ENCODE data around the gene ATP1A4. TPM values are rescaled to one million over a fixed set of nuclear protein-coding genes. Genes with fewer than 3 reads are reported as not detected.

ATP1A4 gene
- total RNA-seq, 2 experiments from 2014 or later: not detected

DNA sequence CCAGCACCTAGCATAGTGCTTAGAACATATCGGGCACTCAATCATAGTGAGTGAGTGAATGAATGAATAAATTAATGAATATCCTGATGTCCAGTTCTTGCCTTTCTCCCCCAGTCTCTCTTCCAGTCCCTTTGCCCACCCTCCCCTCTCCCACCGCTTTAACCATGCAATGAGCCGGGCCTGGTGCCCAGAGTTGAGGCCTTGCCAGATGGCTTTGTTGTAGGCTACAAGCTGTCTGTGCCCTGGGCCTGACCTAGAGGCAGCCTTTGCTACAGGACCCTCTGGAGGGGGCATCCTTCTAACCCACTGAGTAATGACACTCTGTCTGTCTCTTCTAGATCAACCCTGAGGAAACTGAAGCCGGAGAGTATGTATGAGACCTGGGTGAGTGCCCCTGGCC lies 45.8 kb downstream of the ATP1A4 start:
- Histone ChIP-seq H4K20me1 (ENCODE audit: insufficient read depth, low read length) (no peaks in the 10 kb centered on the region), H3K4me3 (ENCODE audit: low read depth, low read length, poor library complexity, severe bottlenecking) (no peak overlapping the region), H3K9me2 (ENCODE audit: insufficient read depth, low read length) (no peaks in the 10 kb centered on the region), H3K4me2 (ENCODE audit: low read length) (no peak overlapping the region), H2AFZ (ENCODE audit: low read length) (no peak overlapping the region), H3K9me3 (ENCODE audit: low read length) (no peaks in the 10 kb centered on the region), H3K4me1 (ENCODE audit: insufficient read depth, low read length, poor library complexity, severe bottlenecking) (peaks cover 12% of the 10 kb centered on the region), H3K27ac (ENCODE audit: low read depth, low read length, poor library complexity, severe bottlenecking) (no peak overlapping the region), H3K79me2 (ENCODE audit: insufficient read depth, low read depth, low read length) (no peaks in the 10 kb centered on the region), H3K36me3 (ENCODE audit: insufficient read depth, low read length) (no peaks in the 10 kb centered on the region)
- intact Hi-C loops (cut with micrococcal nuclease; ENCODE audit: unreplicated experiment): no loop called here
- ChIA-PET CTCF (ENCODE audit: unreplicated experiment) (no interaction called here), POLR2A (no interaction called here)
- no peak for DNase-seq (ENCODE audit: low spot score)
- BruUV-seq (replicated peaks): no TSS peak
- TF ChIP-seq, protein P1, sequence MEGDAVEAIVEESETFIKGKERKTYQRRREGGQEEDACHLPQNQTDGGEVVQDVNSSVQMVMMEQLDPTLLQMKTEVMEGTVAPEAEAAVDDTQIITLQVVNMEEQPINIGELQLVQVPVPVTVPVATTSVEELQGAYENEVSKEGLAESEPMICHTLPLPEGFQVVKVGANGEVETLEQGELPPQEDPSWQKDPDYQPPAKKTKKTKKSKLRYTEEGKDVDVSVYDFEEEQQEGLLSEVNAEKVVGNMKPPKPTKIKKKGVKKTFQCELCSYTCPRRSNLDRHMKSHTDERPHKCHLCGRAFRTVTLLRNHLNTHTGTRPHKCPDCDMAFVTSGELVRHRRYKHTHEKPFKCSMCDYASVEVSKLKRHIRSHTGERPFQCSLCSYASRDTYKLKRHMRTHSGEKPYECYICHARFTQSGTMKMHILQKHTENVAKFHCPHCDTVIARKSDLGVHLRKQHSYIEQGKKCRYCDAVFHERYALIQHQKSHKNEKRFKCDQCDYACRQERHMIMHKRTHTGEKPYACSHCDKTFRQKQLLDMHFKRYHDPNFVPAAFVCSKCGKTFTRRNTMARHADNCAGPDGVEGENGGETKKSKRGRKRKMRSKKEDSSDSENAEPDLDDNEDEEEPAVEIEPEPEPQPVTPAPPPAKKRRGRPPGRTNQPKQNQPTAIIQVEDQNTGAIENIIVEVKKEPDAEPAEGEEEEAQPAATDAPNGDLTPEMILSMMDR (conservative IDR thresholded peaks at IDR 0.05; ENCODE audit: low read length): no peak
- no peak for TF ChIP-seq EZH2phosphoT487 (IDR thresholded peaks at IDR 0.05; ENCODE audit: borderline replicate concordance, low read depth, low read length)

- POLR2A ChIA-PET: interaction anchor here (0.7 kb wide), 1 partner anchor 97 kb away, joined by 3 read pairs; no protein-coding TSS in a partner anchor
- BruUV-seq (replicated peaks): no TSS peak
- H3K9me2 ChIP-seq (ENCODE audit: insufficient read depth, low read length): no peaks in the 10 kb centered on the region
- no peak overlapping the region for H3K4me3 ChIP-seq (ENCODE audit: low read depth, low read length, poor library complexity, severe bottlenecking)
- CTCF ChIA-PET (ENCODE audit: unreplicated experiment): interaction anchor here (1.0 to 1.4 kb wide), 2 partner anchors 8 to 57 kb away, joined by 3 to 8 read pairs; no protein-coding TSS in a partner anchor
- no peak overlapping the region for H3K27ac ChIP-seq (ENCODE audit: low read depth, low read length, poor library complexity, severe bottlenecking)
- H3K9me3 ChIP-seq (ENCODE audit: low read length): no peaks in the 10 kb centered on the region
- peaks cover 24% of the 10 kb centered on the region for H3K4me1 ChIP-seq (ENCODE audit: insufficient read depth, low read length, poor library complexity, severe bottlenecking)
- no peak overlapping the region for H3K4me2 ChIP-seq (ENCODE audit: low read length)
- no peaks in the 10 kb centered on the region for H3K36me3 ChIP-seq (ENCODE audit: insufficient read depth, low read length)
- TF ChIP-seq, protein P1 (conservative IDR thresholded peaks at IDR 0.05; ENCODE audit: low read length): no peak
- TF ChIP-seq EZH2phosphoT487 (IDR thresholded peaks at IDR 0.05; ENCODE audit: borderline replicate concordance, low read depth, low read length): no peak
- H2AFZ ChIP-seq (ENCODE audit: low read length): no peak overlapping the region
- H3K79me2 ChIP-seq (ENCODE audit: insufficient read depth, low read depth, low read length): 0 out of 2 replicates have a peak, but pooled peaks cover under 1% of the 10 kb centered on the region
- DNase-seq (ENCODE audit: low spot score): no peak
- intact Hi-C loops (cut with micrococcal nuclease; ENCODE audit: unreplicated experiment): loop anchor here (5.0 kb wide), 1 partner anchor 407 kb away; no protein-coding TSS in a partner anchor
- H4K20me1 ChIP-seq (ENCODE audit: insufficient read depth, low read length): no peaks in the 10 kb centered on the region
Observed at GRCh38 chr1:160200786-160201185, 49.4 kb downstream of the ATP1A4 start.

- DNase-seq (ENCODE audit: low spot score): peak; percentile 73
- BruUV-seq (replicated peaks): no TSS peak
- no peaks in the 10 kb centered on the region for H3K9me2 ChIP-seq (ENCODE audit: insufficient read depth, low read length)
- peaks cover 44% of the 10 kb centered on the region for H3K4me1 ChIP-seq (ENCODE audit: insufficient read depth, low read length, poor library complexity, severe bottlenecking)
- H3K9me3 ChIP-seq (ENCODE audit: low read length): no peaks in the 10 kb centered on the region
- H3K79me2 ChIP-seq (ENCODE audit: insufficient read depth, low read depth, low read length): peaks cover 6% of the 10 kb centered on the region; the same call in 1 of the 2 replicates
- peak overlapping the region; percentile 57 for H2AFZ ChIP-seq (ENCODE audit: low read length)
- peaks cover 28% of the 10 kb centered on the region for H3K36me3 ChIP-seq (ENCODE audit: insufficient read depth, low read length)
- intact Hi-C loops (cut with micrococcal nuclease; ENCODE audit: unreplicated experiment): loop anchor here (2.0 to 5.0 kb wide), 2 partner anchors 58 to 403 kb away; partner anchors contain the start of gene DCAF8
- peak overlapping the region; percentile 81 for H3K27ac ChIP-seq (ENCODE audit: low read depth, low read length, poor library complexity, severe bottlenecking)
- ChIA-PET POLR2A (interaction anchor here (0.5 to 2.6 kb wide), 11 partner anchors 8 to 510 kb away, joined by 3 to 12 read pairs (median 4); partner anchors contain the start of genes DCAF8 and PEX19), CTCF (ENCODE audit: unreplicated experiment) (interaction anchor here (0.6 to 1.0 kb wide), 3 partner anchors 9 to 318 kb away, joined by 3 to 4 read pairs (median 3); partner anchors contain the start of gene SLAMF6)
- peak overlapping the region; percentile 98 for H3K4me3 ChIP-seq (ENCODE audit: low read depth, low read length, poor library complexity, severe bottlenecking)
- 0 out of 2 replicates have a peak, but pooled peaks cover 5% of the 10 kb centered on the region for H4K20me1 ChIP-seq (ENCODE audit: insufficient read depth, low read length)
- TF ChIP-seq, protein P1 (conservative IDR thresholded peaks at IDR 0.05; ENCODE audit: low read length): no peak
- no peak for TF ChIP-seq EZH2phosphoT487 (IDR thresholded peaks at IDR 0.05; ENCODE audit: borderline replicate concordance, low read depth, low read length)
- peak overlapping the region; percentile 92 for H3K4me2 ChIP-seq (ENCODE audit: low read length)
Observed at GRCh38 chr1:160204526-160205241, 53.3 kb downstream of the ATP1A4 start.

Measured in OCI-LY7 (cell line).